ENCODE measurements around the gene RAB39A.
"Not testable (repeated sequence)": the region's sequence is repeated elsewhere in the genome, so short reads cannot be mapped to it uniquely, and the experiment has no call there.

RAB39A gene

GRCh38 chr11:107916671-107917241, 11.5 kb upstream of the RAB39A start:
- POLR2A ChIA-PET: no interaction called here
- no peak overlapping the region for H3K4me3 ChIP-seq (ENCODE audit: low read depth, low read length)
- peak; percentile 60 for TF ChIP-seq CTCF (IDR thresholded peaks at IDR 0.05; ENCODE audit: insufficient read depth, low read length, missing control alignments)
- CTCF ChIA-PET: interaction anchor here (0.8 to 1.7 kb wide), 3 partner anchors 9 to 112 kb away, joined by 3 to 4 read pairs (median 3); no protein-coding TSS in a partner anchor
- no peak for DNase-seq (ENCODE audit: low read depth, low spot score)

GRCh38 chr11:107921997-107922396, 6.3 kb upstream of the RAB39A start:
- POLR2A ChIA-PET: no interaction called here
- no peak for TF ChIP-seq CTCF (IDR thresholded peaks at IDR 0.05; ENCODE audit: insufficient read depth, low read length, missing control alignments)

GRCh38 chr11:107923519-107923918, 4.7 kb upstream of the RAB39A start:
- CTCF ChIA-PET: interaction anchor here (0.8 kb wide), 1 partner anchor 8 kb away, joined by 3 read pairs; no protein-coding TSS in a partner anchor
- DNase-seq (ENCODE audit: low read depth, low spot score); POLR2A ChIA-PET; H3K4me3 ChIP-seq (ENCODE audit: low read depth, low read length): not testable (repeated sequence)

More at GRCh38 chr11:107921997-107922396, 6.3 kb upstream of the RAB39A start:
- CTCF ChIA-PET: no interaction called here
- DNase-seq (ENCODE audit: low read depth, low spot score): no peak
- no peak overlapping the region for H3K4me3 ChIP-seq (ENCODE audit: low read depth, low read length)

GRCh38 chr11:107924306-107924705, 3.9 kb upstream of the RAB39A start:
- no peak for DNase-seq (ENCODE audit: low read depth, low spot score)
- ChIA-PET POLR2A (no interaction called here), CTCF (interaction anchor here (0.8 kb wide), 1 partner anchor 9 kb away, joined by 3 read pairs; no protein-coding TSS in a partner anchor)
- TF ChIP-seq CTCF (IDR thresholded peaks at IDR 0.05; ENCODE audit: insufficient read depth, low read length, missing control alignments): no peak
- H3K4me3 ChIP-seq (ENCODE audit: low read depth, low read length): no peak overlapping the region

GRCh38 chr11:107927559-107927958, 689 bp upstream of the RAB39A start:
- DNase-seq (ENCODE audit: low read depth, low spot score): no peak
- no peak overlapping the region; the same call in 1 of the 2 replicates for H3K4me3 ChIP-seq (ENCODE audit: low read depth, low read length)
- POLR2A ChIA-PET: no interaction called here
- CTCF ChIA-PET: no interaction called here
- no peak for TF ChIP-seq CTCF (IDR thresholded peaks at IDR 0.05; ENCODE audit: insufficient read depth, low read length, missing control alignments)

- no peak for DNase-seq (ENCODE audit: low read depth, low spot score)
- peak overlapping the region; percentile 46 for H3K4me3 ChIP-seq (ENCODE audit: low read depth, low read length)
- ChIA-PET POLR2A (no interaction called here), CTCF (no interaction called here)
- TF ChIP-seq CTCF (IDR thresholded peaks at IDR 0.05; ENCODE audit: insufficient read depth, low read length, missing control alignments): no peak
These were observed 689 bp downstream of the RAB39A start for GRCh38 chr11:107928767-107929507.
